Ishikawa (cell line): ENCODE data around the gene DOCK6.

Experiments used
- CREB1 ChIP-seq: IDR thresholded peaks from 2 replicates; pipeline ENCODE4 v1.6.1; 2012; ENCODE audit warnings: low read depth
- EP300 ChIP-seq: IDR thresholded peaks from 2 replicates; pipeline ENCODE4 v1.6.1; 2012; ENCODE audit warnings: borderline replicate concordance
- FOXM1 ChIP-seq: IDR thresholded peaks from 2 replicates; pipeline ENCODE4 v1.6.1; 2012; ENCODE audit warnings: low read depth, borderline replicate concordance
- NFIC ChIP-seq: IDR thresholded peaks from 2 replicates; pipeline ENCODE4 v1.6.1; 2012
- RAD21 ChIP-seq: IDR thresholded peaks from 2 replicates; pipeline ENCODE4 v1.6.1; 2012; ENCODE audit warnings: low read depth
- TAF1 ChIP-seq: IDR thresholded peaks from 2 replicates; pipeline ENCODE4 v1.6.1; 2012; ENCODE audit warnings: low read depth, mild to moderate bottlenecking
- USF1 ChIP-seq: IDR thresholded peaks from 2 replicates; pipeline ENCODE4 v1.6.1; 2012
- YY1 ChIP-seq: IDR thresholded peaks from 2 replicates; pipeline ENCODE4 v1.6.1; 2012; ENCODE audit warnings: low read depth
- TF ChIP-seq, protein P1 (sequence below): IDR thresholded peaks from 2 replicates; pipeline ENCODE4 v1.6.1; 2012; ENCODE audit warnings: low read depth, mild to moderate bottlenecking

DNA sequence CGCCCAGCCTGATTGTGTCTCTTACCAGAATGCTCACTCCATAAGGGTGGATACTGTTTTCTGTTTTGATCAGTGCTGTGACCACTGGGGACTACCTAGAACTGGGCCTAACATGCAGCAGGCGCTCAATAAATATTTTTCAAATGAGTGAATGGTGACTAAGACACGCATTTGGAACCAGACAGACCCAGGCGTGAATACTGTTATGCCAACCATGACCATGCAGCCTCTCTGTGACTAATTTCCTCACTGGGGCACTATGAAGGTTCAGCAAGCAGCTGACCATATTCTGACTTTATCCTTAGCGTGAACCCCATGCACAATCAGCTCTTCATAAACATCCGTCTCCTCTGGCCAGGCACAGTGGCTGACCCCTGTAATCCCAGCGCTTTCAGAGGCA lies 93.8 kb downstream of the DOCK6 start:
- TF ChIP-seq CREB1 (no peak), RAD21 (no peak), EP300 (0 out of 2 replicates have a peak, but pooled peaks have one; percentile 35), FOXM1 (no peak), USF1 (no peak), TAF1 (no peak), NFIC (no peak), YY1 (no peak)
- TF ChIP-seq, protein P1, sequence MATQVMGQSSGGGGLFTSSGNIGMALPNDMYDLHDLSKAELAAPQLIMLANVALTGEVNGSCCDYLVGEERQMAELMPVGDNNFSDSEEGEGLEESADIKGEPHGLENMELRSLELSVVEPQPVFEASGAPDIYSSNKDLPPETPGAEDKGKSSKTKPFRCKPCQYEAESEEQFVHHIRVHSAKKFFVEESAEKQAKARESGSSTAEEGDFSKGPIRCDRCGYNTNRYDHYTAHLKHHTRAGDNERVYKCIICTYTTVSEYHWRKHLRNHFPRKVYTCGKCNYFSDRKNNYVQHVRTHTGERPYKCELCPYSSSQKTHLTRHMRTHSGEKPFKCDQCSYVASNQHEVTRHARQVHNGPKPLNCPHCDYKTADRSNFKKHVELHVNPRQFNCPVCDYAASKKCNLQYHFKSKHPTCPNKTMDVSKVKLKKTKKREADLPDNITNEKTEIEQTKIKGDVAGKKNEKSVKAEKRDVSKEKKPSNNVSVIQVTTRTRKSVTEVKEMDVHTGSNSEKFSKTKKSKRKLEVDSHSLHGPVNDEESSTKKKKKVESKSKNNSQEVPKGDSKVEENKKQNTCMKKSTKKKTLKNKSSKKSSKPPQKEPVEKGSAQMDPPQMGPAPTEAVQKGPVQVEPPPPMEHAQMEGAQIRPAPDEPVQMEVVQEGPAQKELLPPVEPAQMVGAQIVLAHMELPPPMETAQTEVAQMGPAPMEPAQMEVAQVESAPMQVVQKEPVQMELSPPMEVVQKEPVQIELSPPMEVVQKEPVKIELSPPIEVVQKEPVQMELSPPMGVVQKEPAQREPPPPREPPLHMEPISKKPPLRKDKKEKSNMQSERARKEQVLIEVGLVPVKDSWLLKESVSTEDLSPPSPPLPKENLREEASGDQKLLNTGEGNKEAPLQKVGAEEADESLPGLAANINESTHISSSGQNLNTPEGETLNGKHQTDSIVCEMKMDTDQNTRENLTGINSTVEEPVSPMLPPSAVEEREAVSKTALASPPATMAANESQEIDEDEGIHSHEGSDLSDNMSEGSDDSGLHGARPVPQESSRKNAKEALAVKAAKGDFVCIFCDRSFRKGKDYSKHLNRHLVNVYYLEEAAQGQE = no peak
